Measurements from ENCODE around the gene GAS7.
"Not testable (repeated sequence)": the region's sequence is repeated elsewhere in the genome, so short reads cannot be mapped to it uniquely, and the experiment has no call there.

Gene GAS7

GRCh38 chr17:10031127-10031526, 167.3 kb downstream of the GAS7 start:
- no peak for DNase-seq

GRCh38 chr17:10029129-10029528, 169.3 kb downstream of the GAS7 start:
- no peak for DNase-seq

GRCh38 chr17:10025976-10026901, 172.2 kb downstream of the GAS7 start:
- peak in 30 of 51 donors; percentile 11 to 80 (median 45) for DNase-seq

- no peak for DNase-seq
These were observed 173.2 kb downstream of the GAS7 start for GRCh38 chr17:10025224-10025623.

GRCh38 chr17:10022416-10022815, 176.0 kb downstream of the GAS7 start:
- peak in 9 of 51 donors; percentile 9 to 42 (median 22) for DNase-seq

GRCh38 chr17:10021272-10021984, 177.0 kb downstream of the GAS7 start:
- peak in 9 of 51 donors; percentile 13 to 19 (median 16) for DNase-seq

- DNase-seq = no peak
These were observed 178.4 kb downstream of the GAS7 start for GRCh38 chr17:10019941-10020451.

- DNase-seq = peak in 2 of 51 donors; percentile 10 to 12
These were observed 179.9 kb downstream of the GAS7 start for GRCh38 chr17:10018461-10018891.

GRCh38 chr17:10016958-10017570, 181.3 kb downstream of the GAS7 start:
- DNase-seq = not testable (repeated sequence)

GRCh38 chr17:10013365-10014112, 184.9 kb downstream of the GAS7 start:
- DNase-seq = no peak

- DNase-seq = no peak
These were observed 187.7 kb downstream of the GAS7 start for GRCh38 chr17:10010752-10011151.

- DNase-seq = no peak
These were observed 194.7 kb downstream of the GAS7 start for GRCh38 chr17:10003705-10004104.

GRCh38 chr17:10002567-10003360, 195.6 kb downstream of the GAS7 start:
- DNase-seq = not testable (repeated sequence)

GRCh38 chr17:10001306-10001873, 197.0 kb downstream of the GAS7 start:
- DNase-seq = no peak

GRCh38 chr17:9999919-10000695, 198.3 kb downstream of the GAS7 start:
- DNase-seq = no peak

GRCh38 chr17:9998060-9998459, 200.3 kb downstream of the GAS7 start:
- DNase-seq = no peak

GRCh38 chr17:9994761-9995160, 203.6 kb downstream of the GAS7 start:
- no peak for DNase-seq

- DNase-seq = no peak
These were observed 206.6 kb downstream of the GAS7 start for GRCh38 chr17:9991796-9992195.

GRCh38 chr17:9991351-9991750, 207.1 kb downstream of the GAS7 start:
- DNase-seq = no peak

All from hypothalamus (tissue), 51 donors.